T-helper 1 cell treated with Interleukin-12 subunit alpha and Interleukin-12 subunit beta and Interleukin-4 antibody, amounts not matched to agents 30 ng/mL and 1 ng/mL, for 36 hours (primary cell): ENCODE data around the gene IFT22. TPM values are rescaled to one million over a fixed set of nuclear protein-coding genes. Genes with fewer than 3 reads are reported as not detected.
"Not testable (repeated sequence)": the region's sequence is repeated elsewhere in the genome, so short reads cannot be mapped to it uniquely, and the experiment has no call there.

ENCODE experiments used
- intact Hi-C: fragments of 100-400 bp; cut with micrococcal nuclease; formaldehyde crosslinking; loops from one replicate; pipeline ENCODE4 v1.15.1; 2024
- total RNA-seq: library from RNA; stranded (reverse); gene quantifications from 2 replicates; pipeline ENCODE4 v1.2.3, GENCODE V29; 2022

Gene IFT22
- total RNA-seq, 1 donor from 2014 or later: 6.0 TPM

DNA sequence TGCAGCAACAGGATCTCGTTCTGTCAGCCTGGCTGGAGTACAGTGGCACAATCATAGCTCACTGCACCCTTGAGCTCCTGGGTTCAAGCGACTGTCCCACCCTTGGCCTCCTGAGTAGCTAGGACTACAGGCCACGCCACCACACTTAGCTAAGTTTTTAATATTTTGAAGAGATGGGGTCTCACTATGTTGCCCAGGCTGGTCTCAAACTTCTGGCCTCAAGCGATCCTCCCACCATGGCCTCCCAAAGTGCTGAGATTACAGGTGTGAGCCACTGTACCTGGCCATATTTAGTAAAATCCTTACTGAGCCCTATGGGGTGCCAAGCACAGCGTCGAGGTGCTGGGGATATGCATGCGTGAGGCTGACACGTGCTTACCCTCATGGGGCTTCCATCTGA lies 40.7 kb downstream of the IFT22 start:
- intact Hi-C loops: not testable (repeated sequence)

DNA sequence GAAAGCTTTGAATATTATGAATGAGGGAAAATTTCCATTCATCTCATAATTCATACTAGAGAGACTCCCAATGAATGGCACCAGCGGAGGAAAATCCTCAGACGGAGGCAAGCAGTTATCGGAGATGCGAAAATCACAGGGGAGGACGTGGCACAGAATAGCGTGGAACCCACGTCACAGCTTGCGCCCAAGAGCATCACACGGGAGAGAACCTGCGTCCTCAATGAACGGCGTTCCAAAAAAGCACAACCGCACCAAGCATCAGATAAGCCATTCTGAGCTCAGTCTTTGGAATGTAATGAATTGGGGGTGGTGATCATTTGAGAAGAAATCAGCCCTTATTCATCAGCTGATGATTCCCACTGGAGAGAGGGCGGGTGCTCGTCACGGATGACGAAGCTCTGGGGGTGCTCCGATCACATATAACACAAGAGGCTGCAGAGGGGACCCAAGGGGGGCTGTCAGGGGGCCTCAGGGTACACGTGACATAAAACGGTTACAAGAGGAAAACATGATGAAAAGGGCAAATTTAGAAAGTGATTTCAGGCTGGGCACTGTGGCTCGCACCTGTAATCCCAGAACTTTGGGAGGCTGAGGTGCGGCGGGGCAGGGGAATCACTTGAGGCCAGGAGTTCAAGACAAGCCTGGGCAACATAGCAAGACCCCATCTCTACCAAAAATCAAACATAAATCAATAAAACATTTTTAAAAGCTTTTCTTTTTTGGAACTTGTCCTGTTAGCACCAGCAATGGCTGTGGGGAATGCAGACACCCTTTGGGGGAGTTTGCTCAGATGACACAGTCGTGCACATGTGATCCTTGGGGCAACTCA lies 42.9 kb downstream of the IFT22 start:
- intact Hi-C loops: no loop called here

DNA sequence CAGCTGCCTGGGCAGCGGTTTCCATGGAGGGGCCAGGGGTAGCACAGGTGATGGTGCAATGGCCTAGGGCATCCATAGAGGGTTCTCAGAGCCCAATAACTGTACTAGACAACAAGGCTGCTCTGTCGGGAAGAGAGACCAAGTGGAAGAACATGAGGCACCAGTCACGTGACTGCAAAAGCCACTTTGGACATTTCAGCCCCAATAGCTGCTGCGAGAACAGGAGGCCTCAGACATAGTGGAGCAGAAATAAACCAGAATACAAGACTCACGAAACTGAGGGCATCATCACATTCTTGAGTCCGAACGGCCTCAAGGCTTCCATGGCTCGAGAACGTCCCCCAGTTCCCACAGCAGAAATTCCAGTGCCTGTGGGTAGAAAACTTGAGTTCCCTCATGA lies 44.5 kb downstream of the IFT22 start:
- intact Hi-C loops: no loop called here

DNA sequence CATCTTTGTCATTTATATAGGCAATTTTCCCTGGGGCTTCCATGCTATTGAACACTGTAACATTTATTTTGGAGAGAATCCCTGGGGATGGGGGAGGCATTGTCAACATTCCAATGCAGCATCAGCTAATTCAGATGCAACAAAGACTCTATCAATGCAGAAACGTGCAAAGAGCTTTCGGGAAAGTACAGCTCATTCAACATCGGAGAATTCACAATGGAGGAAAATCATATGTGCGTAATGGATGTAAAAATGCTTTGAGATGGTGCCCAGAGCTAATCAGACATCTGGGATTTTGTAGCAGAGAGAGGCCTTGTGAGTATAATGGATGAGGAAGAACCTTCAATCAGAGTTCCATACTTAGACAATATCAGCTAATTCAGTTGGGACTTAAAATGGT lies 48.4 kb downstream of the IFT22 start:
- intact Hi-C loops: no loop called here

DNA sequence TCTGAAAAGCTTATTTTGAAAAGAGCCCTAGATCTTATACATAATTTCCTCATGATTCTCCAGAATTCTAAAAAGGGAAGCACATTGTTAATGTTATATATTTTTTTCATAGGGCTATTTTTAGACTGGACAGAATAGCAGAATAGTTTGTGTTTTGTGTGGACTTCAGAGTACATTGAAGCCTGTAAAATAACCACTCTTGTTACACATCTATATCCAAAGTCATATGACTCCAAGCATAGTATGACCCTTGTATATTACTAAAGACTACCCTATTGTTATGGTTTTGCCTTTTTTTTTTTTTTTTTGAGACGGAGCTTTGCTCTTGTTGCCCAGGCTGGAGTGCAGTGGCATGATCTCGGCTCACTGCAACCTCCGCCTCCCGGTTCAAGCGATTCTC lies 50.6 kb downstream of the IFT22 start:
- intact Hi-C loops: no loop called here

DNA sequence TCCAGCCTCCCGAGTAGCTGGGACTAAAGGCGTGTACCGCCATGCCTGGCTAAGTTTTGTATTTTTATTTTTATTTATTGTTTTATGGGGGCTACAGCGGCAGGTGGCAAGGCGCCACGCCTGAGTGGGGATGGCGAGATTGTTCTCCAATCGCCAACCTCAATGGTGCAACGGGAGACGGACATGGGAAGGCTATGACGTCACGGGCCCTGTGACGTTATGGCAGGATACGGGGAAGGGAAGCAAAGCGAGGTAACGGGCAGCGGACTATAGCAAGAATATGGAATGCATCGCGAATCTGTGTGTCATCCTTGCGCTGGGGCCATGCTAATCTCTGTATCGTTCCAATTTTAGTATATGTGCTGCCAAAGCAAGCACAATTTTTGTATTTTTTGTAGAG lies 51.9 kb downstream of the IFT22 start:
- intact Hi-C loops: no loop called here

DNA sequence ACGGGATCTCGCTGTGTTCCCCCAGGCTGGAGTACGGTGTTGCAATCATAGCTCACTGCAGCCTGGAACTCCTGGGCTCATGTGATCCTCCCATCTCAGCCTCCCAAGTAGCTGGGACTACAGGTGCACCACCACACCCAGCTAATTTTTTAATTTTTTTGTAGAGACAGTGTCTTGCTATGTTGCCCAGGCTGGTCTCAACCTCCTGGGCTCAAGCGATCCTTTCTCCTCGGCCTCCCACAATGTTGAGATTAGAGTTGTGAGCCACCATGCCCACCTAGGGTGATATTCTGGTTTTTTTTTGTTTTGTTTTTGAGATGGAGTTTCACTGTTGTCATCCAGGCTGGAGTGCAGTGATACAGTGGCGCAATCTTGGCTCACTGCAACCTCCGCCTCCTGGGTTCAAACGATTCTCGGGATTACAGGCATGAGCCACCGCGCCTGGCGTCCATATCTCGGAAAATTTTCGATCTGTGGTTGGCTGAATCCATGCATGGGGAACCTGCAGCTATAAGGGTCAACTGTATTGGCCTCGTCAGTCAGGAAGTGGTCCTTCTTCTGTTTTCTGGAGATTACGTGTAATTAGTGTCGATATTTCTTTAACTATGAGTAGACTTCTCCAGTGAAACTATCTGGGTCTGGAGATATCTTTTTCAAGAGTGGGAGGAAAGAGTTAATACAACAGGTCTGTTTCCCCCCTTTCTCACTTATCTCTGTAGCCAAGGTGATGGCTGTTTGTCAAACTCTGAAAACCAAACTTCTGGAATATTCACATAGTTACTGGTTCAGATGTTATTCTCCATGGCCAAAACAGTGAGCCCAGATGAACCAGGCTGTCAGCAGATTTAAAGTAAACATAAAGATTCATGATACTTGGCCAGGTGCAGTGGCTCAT lies 55.7 kb downstream of the IFT22 start:
- intact Hi-C loops: no loop called here

DNA sequence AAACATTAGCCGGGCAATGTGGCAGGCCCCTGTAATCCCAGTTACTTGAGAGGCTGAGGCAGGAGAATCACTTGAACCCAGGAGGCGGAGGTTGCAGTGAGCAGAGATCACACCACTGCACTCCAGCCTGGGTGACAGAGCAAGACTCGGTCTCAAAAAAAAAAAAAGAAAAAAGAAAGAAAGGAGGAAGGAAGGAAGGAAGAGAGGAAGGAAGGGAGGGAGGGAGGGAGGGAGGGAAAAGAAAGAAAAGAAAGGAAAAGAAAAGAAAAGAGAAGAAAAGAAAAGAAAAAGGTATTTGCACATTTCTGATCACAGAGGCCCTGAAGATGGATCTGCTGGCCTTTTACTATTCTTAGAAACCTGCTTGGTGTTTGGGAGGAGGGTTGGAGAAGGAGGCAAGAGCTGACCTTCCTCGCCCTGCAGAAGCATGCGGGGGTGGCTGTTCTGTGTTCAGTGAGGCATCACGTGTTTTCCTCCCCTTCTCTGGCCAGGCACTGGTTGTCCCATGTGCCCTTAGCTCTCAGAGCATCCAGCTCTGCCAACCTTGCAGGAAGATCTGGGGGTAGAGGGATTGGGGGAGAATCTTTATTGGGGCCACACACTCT lies 57.4 kb downstream of the IFT22 start:
- intact Hi-C loops: not testable (repeated sequence)

Other genes starting within 250 kb of the IFT22 start
- 63.4 and 73.7 TPM in 2 replicates for gene TRIM56, start 236.3 kb downstream of the IFT22 start, total RNA-seq
- gene SERPINE1, start 194.7 kb downstream of the IFT22 start, total RNA-seq: 0.17 TPM in 1 of 2 replicates, not detected in the other
- 41.1 and 42.3 TPM in 2 replicates for gene AP1S1, start 167.3 kb downstream of the IFT22 start, total RNA-seq
- gene VGF, start 156.2 kb downstream of the IFT22 start, total RNA-seq: 0.20 and 0.37 TPM in 2 replicates
- not detected in 2 replicates for gene NAT16, start 141.5 kb downstream of the IFT22 start, total RNA-seq
- gene MOGAT3, start 120.8 kb downstream of the IFT22 start, total RNA-seq: not detected in 2 replicates
- gene PLOD3, start 104.2 kb downstream of the IFT22 start, total RNA-seq: 83.6 and 84.0 TPM in 2 replicates
- 66.1 and 68.4 TPM in 2 replicates for gene ZNHIT1, start 103.6 kb downstream of the IFT22 start, total RNA-seq
- 22.0 and 23.0 TPM in 2 replicates for gene CLDN15, start 84.0 kb downstream of the IFT22 start, total RNA-seq
- gene FIS1, start 76.7 kb downstream of the IFT22 start, total RNA-seq: 114 and 122 TPM in 2 replicates
- gene COL26A1, start 41.1 kb upstream of the IFT22 start, total RNA-seq: not detected in 2 replicates